Glutamatergic neuron (in vitro differentiated cells): ENCODE data around the gene CDR2. TPM values are rescaled to one million over a fixed set of nuclear protein-coding genes. Genes with fewer than 3 reads are reported as not detected.

Experiments used
- DNase-seq: peaks from one replicate; pipeline ENCODE4 v3.0.0; 2022
- H3K27ac Mint-ChIP-seq: one replicate; pipeline ENCODE4 v1.8.0; 2020; ENCODE audit warnings: mild to moderate bottlenecking, mixed read lengths, inconsistent platforms; ENCODE audit not compliant: unreplicated experiment
- H3K27me3 Mint-ChIP-seq: one replicate; pipeline ENCODE4 v1.8.0; 2020; ENCODE audit warnings: mild to moderate bottlenecking, moderate library complexity, mixed read lengths, inconsistent platforms; ENCODE audit not compliant: unreplicated experiment
- H3K36me3 Mint-ChIP-seq: one replicate; pipeline ENCODE4 v1.8.0; 2020; ENCODE audit warnings: mild to moderate bottlenecking, mixed read lengths, inconsistent platforms; ENCODE audit not compliant: unreplicated experiment
- H3K4me1 Mint-ChIP-seq: one replicate; pipeline ENCODE4 v1.8.0; 2020; ENCODE audit warnings: mild to moderate bottlenecking, low read depth, mixed read lengths, inconsistent platforms; ENCODE audit not compliant: unreplicated experiment
- H3K4me3 Mint-ChIP-seq: one replicate; pipeline ENCODE4 v1.8.0; 2020; ENCODE audit warnings: mild to moderate bottlenecking, mixed read lengths, inconsistent platforms; ENCODE audit not compliant: unreplicated experiment
- H3K9me3 Mint-ChIP-seq: one replicate; pipeline ENCODE4 v1.8.0; 2020; ENCODE audit warnings: mild to moderate bottlenecking, moderate library complexity, mixed read lengths, inconsistent platforms; ENCODE audit not compliant: unreplicated experiment
- total RNA-seq: library from RNA; stranded (reverse); fragmentation: NEBNext Ultra II Directional; extraction: Animal tissue kit (Norgen Biotek cat#: 25700); gene quantifications from one replicate; pipeline ENCODE4 v1.2.1, GENCODE V29; 2021; ENCODE audit not compliant: unreplicated experiment
- TF ChIP-seq, protein P1 (sequence below): fragments of 200-600 bp; sonication (generic); IDR thresholded peaks from one replicate; pipeline ENCODE4 v1.5.0; 2021; ENCODE audit not compliant: partially characterized antibody, unreplicated experiment

The CDR2 gene
- total RNA-seq, 1 donor from 2014 or later: 8.5 TPM

DNA sequence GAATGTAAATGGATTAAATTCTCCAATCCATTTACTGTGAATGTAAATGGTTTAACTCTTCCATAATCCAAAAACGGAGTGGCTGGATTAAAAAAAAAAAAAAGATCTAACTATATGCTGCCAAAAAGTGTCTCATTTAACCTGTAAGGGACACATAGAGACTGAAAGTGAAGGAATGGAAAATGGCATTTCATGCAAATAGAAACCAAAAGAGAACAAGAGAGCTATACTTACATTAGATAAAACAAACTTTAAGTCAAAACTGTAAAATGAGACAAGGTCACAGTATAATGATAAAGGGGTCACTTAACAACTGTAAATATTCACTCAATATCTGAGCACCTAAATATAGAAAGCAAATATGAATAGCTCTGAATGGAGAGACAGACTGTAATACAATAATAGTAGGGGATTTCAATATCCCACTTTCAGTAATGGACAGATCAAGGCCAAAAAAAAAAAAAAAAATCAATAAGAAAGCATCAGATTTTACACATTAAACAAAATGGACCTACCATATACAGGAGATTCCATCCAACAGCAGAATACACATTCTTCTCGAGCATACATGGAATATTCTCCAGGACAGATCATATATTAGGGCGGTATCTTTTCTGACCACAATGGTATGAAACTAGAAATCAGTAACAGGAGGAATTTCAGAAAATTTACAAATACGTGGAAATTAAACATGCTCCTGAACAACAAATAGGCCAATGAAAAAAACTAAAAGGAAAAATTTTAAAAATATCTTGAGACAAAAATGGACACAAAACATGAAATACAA is 36.4 kb downstream of the CDR2 start:
- H3K27me3 Mint-ChIP-seq: no peaks in the 10 kb centered on the region
- DNase-seq: no peak
- H3K4me3 Mint-ChIP-seq: no peak overlapping the region
- peaks cover 42% of the 10 kb centered on the region for H3K36me3 Mint-ChIP-seq
- H3K9me3 Mint-ChIP-seq: peaks cover 13% of the 10 kb centered on the region
- H3K4me1 Mint-ChIP-seq: no peaks in the 10 kb centered on the region
- TF ChIP-seq, protein P1, sequence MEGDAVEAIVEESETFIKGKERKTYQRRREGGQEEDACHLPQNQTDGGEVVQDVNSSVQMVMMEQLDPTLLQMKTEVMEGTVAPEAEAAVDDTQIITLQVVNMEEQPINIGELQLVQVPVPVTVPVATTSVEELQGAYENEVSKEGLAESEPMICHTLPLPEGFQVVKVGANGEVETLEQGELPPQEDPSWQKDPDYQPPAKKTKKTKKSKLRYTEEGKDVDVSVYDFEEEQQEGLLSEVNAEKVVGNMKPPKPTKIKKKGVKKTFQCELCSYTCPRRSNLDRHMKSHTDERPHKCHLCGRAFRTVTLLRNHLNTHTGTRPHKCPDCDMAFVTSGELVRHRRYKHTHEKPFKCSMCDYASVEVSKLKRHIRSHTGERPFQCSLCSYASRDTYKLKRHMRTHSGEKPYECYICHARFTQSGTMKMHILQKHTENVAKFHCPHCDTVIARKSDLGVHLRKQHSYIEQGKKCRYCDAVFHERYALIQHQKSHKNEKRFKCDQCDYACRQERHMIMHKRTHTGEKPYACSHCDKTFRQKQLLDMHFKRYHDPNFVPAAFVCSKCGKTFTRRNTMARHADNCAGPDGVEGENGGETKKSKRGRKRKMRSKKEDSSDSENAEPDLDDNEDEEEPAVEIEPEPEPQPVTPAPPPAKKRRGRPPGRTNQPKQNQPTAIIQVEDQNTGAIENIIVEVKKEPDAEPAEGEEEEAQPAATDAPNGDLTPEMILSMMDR: no peak
- H3K27ac Mint-ChIP-seq: no peak overlapping the region

DNA sequence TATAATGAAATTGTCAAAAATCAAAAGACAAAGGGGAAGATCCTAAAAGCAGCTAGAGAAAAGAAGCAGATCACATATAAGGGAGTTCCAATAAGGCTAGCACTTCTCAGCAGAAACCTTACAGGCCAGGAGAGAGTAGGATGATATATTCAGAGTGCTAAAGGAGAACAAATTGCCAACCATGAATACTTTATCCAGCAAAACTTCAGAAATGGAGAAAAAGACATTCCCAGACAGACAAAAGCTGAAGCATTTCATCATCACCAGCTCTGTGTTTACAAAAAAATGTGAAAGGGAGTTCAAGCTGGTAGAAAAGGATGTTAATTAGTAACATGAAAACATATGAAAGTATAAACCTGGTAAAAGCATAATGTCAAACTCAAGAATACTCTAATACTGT is 37.4 kb downstream of the CDR2 start:
- H3K4me3 Mint-ChIP-seq: no peak overlapping the region
- H3K27me3 Mint-ChIP-seq: no peaks in the 10 kb centered on the region
- DNase-seq: no peak
- TF ChIP-seq, protein P1: no peak
- H3K36me3 Mint-ChIP-seq: peaks cover 42% of the 10 kb centered on the region
- H3K4me1 Mint-ChIP-seq: no peaks in the 10 kb centered on the region
- H3K27ac Mint-ChIP-seq: no peak overlapping the region
- peaks cover 13% of the 10 kb centered on the region for H3K9me3 Mint-ChIP-seq

DNA sequence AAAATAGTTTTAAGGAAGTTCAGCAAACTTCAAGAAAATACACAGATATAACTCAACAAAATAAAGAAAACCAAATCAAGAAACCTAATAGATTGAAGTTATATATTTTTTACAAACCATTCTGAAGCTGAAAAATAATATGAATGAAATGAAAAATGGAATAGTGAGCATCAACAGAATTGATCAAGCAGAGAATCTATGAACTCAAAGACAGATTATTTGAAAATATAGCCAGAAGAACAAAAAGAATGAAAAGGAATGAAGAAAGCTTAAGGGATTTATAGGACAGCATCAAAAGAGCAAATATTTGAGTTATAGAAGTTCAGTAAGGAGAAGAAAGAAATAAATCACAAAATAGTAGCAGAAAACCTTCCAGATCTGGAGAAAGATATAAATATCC is 37.8 kb downstream of the CDR2 start:
- peaks cover 42% of the 10 kb centered on the region for H3K36me3 Mint-ChIP-seq
- H3K27ac Mint-ChIP-seq: no peak overlapping the region

DNA sequence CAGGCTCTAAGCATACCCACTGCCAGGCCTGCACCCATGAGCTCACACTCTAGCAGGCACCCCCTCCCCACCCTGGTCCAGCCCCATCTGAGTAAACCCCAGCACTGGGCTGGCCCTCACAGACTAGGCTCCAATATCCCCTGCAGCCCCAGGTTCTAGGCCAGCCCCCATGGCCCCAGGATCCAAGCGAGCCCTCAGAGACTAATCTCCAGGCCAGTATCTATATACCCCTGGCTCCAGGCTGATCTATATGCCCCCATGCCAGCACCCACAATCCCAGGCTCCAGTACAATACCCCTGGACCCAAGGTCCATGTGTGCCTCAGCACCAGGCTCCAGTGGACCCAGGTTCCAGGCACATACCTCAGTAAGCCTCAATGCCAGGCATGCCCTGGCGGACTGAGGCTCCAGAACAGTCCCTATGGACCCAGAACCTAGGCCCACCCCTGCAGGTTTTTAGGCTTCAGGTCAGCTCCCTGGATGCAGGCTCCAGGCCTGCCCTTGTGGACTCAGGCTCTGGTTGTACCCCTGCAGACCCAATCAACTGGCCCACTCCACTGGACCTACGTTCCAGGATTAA is 38.7 kb downstream of the CDR2 start:
- DNase-seq: no peak
- Mint-ChIP-seq H3K36me3 (peaks cover 42% of the 10 kb centered on the region), H3K27me3 (no peaks in the 10 kb centered on the region), H3K4me3 (no peak overlapping the region), H3K4me1 (no peaks in the 10 kb centered on the region), H3K27ac (no peak overlapping the region), H3K9me3 (peaks cover 9% of the 10 kb centered on the region)
- TF ChIP-seq, protein P1: no peak

More for the DNA sequence above, 37.8 kb downstream of the CDR2 start:
- Mint-ChIP-seq H3K4me1 (no peaks in the 10 kb centered on the region), H3K4me3 (no peak overlapping the region), H3K9me3 (peaks cover 9% of the 10 kb centered on the region), H3K27me3 (no peaks in the 10 kb centered on the region)
- DNase-seq: no peak
- TF ChIP-seq, protein P1: no peak

DNA sequence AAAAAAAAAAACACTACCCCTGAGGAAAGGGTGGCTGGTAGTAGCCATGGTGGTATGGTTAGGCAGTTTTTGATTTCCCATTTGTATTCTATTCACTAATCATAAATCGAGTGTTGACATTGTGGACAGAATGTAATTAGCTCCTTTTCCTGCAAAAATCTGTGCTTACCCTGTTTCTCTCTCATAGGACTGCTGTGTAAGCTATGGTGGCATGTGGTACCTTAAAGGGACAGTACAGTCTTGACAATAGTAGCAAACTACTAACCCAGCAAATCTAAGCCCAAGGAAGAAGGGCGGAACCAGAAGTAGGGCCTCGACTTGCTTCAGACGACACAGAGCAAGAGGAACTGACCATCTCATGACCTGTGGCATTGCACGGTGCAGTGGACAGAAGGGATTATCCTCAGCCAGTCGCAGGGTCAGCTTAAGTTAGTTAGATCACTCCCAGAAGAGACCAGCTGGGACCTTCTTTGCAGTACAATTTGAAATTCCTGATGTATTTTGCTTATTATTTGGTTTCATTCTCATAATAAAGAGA is 40.9 kb downstream of the CDR2 start:
- H3K9me3 Mint-ChIP-seq: peaks cover 2% of the 10 kb centered on the region
- H3K27ac Mint-ChIP-seq: no peak overlapping the region
- no peaks in the 10 kb centered on the region for H3K27me3 Mint-ChIP-seq
- no peak overlapping the region for H3K4me3 Mint-ChIP-seq
- H3K4me1 Mint-ChIP-seq: no peaks in the 10 kb centered on the region
- TF ChIP-seq, protein P1: no peak
- DNase-seq: no peak
- peaks cover 34% of the 10 kb centered on the region for H3K36me3 Mint-ChIP-seq
